Measurements from ENCODE around the gene EFHB. TPM values are rescaled to one million over a fixed set of nuclear protein-coding genes. Genes with fewer than 3 reads are reported as not detected.
"Not testable (repeated sequence)": the region's sequence is repeated elsewhere in the genome, so short reads cannot be mapped to it uniquely, and the experiment has no call there.

The EFHB gene
- polyA plus RNA-seq, 3 donors: 0.99 to 5.2 (median 2.2) TPM

DNA sequence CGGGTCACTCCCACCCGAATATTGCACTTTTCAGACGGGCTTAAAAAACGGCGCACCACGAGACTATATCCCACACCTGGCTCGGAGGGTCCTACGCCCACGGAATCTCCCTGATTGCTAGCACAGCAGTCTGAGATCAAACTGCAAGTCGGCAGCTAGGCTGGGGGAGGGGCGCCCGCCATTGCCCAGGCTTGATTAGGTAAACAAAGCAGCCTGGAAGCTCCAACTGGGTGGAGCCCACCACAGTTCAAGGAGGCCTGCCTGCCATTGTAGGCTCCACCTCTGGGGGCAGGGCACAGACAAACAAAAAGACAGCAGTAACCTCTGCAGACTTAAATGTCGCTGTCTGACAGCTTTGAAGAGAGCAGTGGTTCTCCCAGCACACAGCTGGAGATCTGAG, 78.7 kb downstream of the EFHB start:
- not testable (repeated sequence) for DNase-seq (ENCODE audit: low read depth in 3 of 3, low spot score in 2 of 3)

DNA sequence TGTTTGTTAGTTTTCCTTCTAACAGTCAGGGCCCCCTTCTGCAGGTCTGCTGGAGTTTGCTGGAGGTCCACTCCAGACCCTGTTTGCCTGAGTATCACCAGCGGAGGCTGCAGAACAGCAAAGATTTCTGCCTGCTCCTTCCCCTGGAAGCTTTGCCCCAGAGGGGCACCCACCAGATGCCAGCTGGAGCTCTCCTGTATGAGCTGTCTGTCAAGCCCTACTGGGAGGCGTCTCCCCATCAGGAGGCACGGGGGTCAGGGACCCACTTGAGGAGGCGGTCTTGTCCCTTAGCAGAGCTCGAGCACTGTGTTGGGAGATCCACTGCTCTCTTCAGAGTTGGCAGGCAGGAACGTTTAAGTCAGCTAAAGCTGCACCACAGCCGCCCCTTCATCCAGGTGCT, 87.4 kb downstream of the EFHB start:
- DNase-seq (ENCODE audit: low read depth in 3 of 3, low spot score in 2 of 3): not testable (repeated sequence)

Other genes with a start within 250 kb of the EFHB start
- 10 to 100 TPM; 76.2 to 84.6 (median 79.5) TPM for gene RAB5A, start 12.9 kb upstream of the EFHB start, polyA plus RNA-seq (ENCODE audit: insufficient read length in 3 of 3)
- gene PP2D1, start 78.0 kb upstream of the EFHB start, polyA plus RNA-seq (ENCODE audit: insufficient read length in 3 of 3): under 1 TPM; 0.26 to 0.49 (median 0.40) TPM
- gene KAT2B, start 106.2 kb upstream of the EFHB start, polyA plus RNA-seq (ENCODE audit: insufficient read length in 3 of 3): 10 to 100 TPM; 23.2 to 28.1 (median 25.9) TPM

All from right renal cortex interstitium (tissue), 3 donors.